ENCODE results near the gene ACOX3. TPM values are rescaled to one million over a fixed set of nuclear protein-coding genes. Genes with fewer than 3 reads are reported as not detected.

Gene ACOX3
- total RNA-seq, 1 donor from 2014 or later, result 16.6 TPM

- DNase-seq (ENCODE audit: low read depth, low spot score), result no peak
- H3K4me1 Mint-ChIP-seq, result no peaks in the 10 kb centered on the region
- TF ChIP-seq, protein P1, sequence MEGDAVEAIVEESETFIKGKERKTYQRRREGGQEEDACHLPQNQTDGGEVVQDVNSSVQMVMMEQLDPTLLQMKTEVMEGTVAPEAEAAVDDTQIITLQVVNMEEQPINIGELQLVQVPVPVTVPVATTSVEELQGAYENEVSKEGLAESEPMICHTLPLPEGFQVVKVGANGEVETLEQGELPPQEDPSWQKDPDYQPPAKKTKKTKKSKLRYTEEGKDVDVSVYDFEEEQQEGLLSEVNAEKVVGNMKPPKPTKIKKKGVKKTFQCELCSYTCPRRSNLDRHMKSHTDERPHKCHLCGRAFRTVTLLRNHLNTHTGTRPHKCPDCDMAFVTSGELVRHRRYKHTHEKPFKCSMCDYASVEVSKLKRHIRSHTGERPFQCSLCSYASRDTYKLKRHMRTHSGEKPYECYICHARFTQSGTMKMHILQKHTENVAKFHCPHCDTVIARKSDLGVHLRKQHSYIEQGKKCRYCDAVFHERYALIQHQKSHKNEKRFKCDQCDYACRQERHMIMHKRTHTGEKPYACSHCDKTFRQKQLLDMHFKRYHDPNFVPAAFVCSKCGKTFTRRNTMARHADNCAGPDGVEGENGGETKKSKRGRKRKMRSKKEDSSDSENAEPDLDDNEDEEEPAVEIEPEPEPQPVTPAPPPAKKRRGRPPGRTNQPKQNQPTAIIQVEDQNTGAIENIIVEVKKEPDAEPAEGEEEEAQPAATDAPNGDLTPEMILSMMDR (conservative IDR thresholded peaks at IDR 0.05), result no peak
- no peaks in the 10 kb centered on the region for H3K27me3 Mint-ChIP-seq (ENCODE audit: low read depth)
- H3K27ac Mint-ChIP-seq (ENCODE audit: unreplicated experiment), result peak overlapping the region; percentile 19
- no peaks in the 10 kb centered on the region for H3K9me3 Mint-ChIP-seq
- H3K4me3 Mint-ChIP-seq, result no peak overlapping the region
- no peaks in the 10 kb centered on the region for H3K36me3 Mint-ChIP-seq (ENCODE audit: low read depth)
These were observed 63.1 kb downstream of the ACOX3 start for GRCh38 chr4:8377103-8378075.

DNA sequence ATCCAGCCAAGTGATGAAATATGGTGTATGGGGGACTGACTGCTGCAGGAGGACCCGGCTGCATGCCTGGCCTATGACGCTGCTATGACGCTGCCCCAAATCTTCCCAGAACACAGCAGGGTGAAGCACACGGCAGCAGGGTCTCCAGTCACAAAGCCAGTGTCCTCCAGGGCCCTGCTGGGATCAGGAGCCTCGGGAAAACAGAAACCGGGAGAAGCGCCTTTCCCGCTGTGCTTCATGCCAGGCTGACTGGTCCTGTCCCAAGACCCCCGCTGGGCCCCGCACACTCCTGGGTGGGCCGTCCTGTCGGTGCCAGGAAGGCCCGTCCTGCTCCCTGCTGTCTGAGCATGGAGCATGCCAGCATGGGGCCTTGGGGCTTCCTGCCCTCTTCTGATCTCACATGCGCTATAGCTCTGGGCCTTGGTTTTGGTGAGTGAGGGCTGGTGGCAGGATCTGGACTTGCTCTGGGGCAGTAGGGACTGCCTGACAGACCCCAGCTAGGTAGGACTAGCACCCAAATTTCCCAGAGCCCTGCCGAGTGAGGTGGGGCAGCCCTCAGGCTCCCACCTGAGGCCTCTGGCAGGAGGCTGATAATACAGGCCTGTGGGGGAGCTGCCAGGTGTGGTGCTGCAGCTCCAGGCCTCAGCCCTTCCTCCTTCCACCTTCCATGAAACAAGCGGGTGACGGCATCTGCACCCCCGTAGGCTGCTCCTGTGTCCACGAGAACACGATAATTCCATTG lies 64.0 kb downstream of the ACOX3 start:
- DNase-seq (ENCODE audit: low read depth, low spot score), result no peak
- Mint-ChIP-seq H3K9me3 (no peaks in the 10 kb centered on the region), H3K27me3 (ENCODE audit: low read depth) (no peaks in the 10 kb centered on the region), H3K27ac (ENCODE audit: unreplicated experiment) (no peak overlapping the region), H3K4me1 (no peaks in the 10 kb centered on the region), H3K4me3 (no peak overlapping the region), H3K36me3 (ENCODE audit: low read depth) (no peaks in the 10 kb centered on the region)
- TF ChIP-seq, protein P1 (conservative IDR thresholded peaks at IDR 0.05), result no peak

GRCh38 chr4:8374851-8375649 lies 65.5 kb downstream of the ACOX3 start:
- Mint-ChIP-seq H3K36me3 (ENCODE audit: low read depth) (no peaks in the 10 kb centered on the region), H3K27ac (ENCODE audit: unreplicated experiment) (no peak overlapping the region), H3K27me3 (ENCODE audit: low read depth) (no peaks in the 10 kb centered on the region), H3K4me3 (no peak overlapping the region), H3K4me1 (no peaks in the 10 kb centered on the region), H3K9me3 (no peaks in the 10 kb centered on the region)
- TF ChIP-seq, protein P1 (conservative IDR thresholded peaks at IDR 0.05), result no peak
- no peak for DNase-seq (ENCODE audit: low read depth, low spot score)

DNA sequence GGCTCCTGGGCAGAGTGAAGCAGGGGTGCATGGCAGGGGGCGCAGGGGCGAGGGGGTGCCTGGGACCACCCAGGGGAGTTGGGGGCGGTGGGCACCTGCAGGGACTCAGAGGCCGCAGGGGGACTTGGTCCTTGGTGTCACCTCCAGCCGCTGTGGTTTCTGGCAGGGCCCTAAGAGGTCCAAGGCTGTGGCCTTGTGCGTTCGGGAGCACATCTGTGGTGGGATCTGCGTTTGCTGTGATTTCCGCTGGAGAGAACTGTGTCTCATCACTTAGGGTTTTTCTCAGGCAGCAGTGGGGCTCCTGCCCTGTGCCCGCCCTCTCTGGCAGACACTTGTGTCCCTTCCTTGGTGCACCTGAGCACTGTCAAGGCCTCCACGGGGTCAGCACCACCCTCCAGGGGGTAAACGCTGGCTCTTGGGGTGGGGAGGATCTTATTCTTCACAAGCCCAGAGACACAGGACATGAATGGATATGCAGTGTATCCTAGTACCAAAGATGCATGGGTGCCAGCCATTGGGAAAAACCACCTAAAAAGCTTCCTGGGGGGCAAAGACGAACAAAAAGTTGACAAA lies 66.5 kb downstream of the ACOX3 start:
- no peak for DNase-seq (ENCODE audit: low read depth, low spot score)
- Mint-ChIP-seq H3K4me1 (no peaks in the 10 kb centered on the region), H3K9me3 (no peaks in the 10 kb centered on the region), H3K36me3 (ENCODE audit: low read depth) (no peaks in the 10 kb centered on the region), H3K27me3 (ENCODE audit: low read depth) (no peaks in the 10 kb centered on the region), H3K4me3 (no peak overlapping the region), H3K27ac (ENCODE audit: unreplicated experiment) (no peak overlapping the region)
- TF ChIP-seq, protein P1 (conservative IDR thresholded peaks at IDR 0.05), result no peak

Data from neural crest cell (in vitro differentiated cells).